SJCRH30 (cell line): Measurements from ENCODE around the gene RANBP10. TPM values are rescaled to one million over a fixed set of nuclear protein-coding genes. Genes with fewer than 3 reads are reported as not detected.

Experiments used
- DNase-seq, 2 experiments: peaks; one replicate each; pipeline ENCODE4 v3.0.0-alpha.2; 2015 to 2020
- H3K27ac ChIP-seq: fragments of 250-450 bp; sonication (Bioruptor Pico); 2 replicates; pipeline ENCODE4 v1.5.1; 2020; ENCODE audit warnings: mild to moderate bottlenecking, moderate library complexity
- H3K27me3 ChIP-seq: fragments of 250-450 bp; sonication (Bioruptor Pico); 2 replicates; pipeline ENCODE4 v1.5.1; 2020; ENCODE audit warnings: mild to moderate bottlenecking, moderate library complexity
- H3K36me3 ChIP-seq: fragments of 250-450 bp; sonication (Bioruptor Pico); 2 replicates; pipeline ENCODE4 v1.5.1; 2020; ENCODE audit warnings: mild to moderate bottlenecking, moderate library complexity
- H3K4me1 ChIP-seq: fragments of 250-450 bp; sonication (Bioruptor Pico); 2 replicates; pipeline ENCODE4 v1.5.1; 2020; ENCODE audit warnings: mild to moderate bottlenecking, moderate library complexity
- H3K4me3 ChIP-seq: fragments of 250-450 bp; sonication (Bioruptor Pico); 2 replicates; pipeline ENCODE4 v1.5.1; 2020; ENCODE audit warnings: mild to moderate bottlenecking, moderate library complexity
- H3K9me3 ChIP-seq: fragments of 250-450 bp; sonication (Bioruptor Pico); replicated peaks from 2 replicates; pipeline ENCODE4 v1.5.1; 2020; ENCODE audit warnings: mild to moderate bottlenecking, moderate library complexity
- total RNA-seq: library from RNA; depleted of rRNA; stranded (reverse); fragments of >200 nt; shearing (Covaris generic); gene quantifications from 2 replicates; pipeline ENCODE4 v1.2.3, GENCODE V29; 2014; rRNA removed

The RANBP10 gene
- total RNA-seq = 3.9 and 4.9 TPM in 2 replicates

GRCh38 chr16:67806428-67807147 lies at the start of gene RANBP10, which contains the start of gene TSNAXIP1:
Gene RANBP10 (minus strand): TSS chr16:67806560. CDS start chr16:67806536, 24 bp downstream.
Gene TSNAXIP1 (plus strand): TSS chr16:67806889. CDS start chr16:67807150, 261 bp downstream.
- peak within 1 kb of the TSS; percentile 75 for H3K4me3 ChIP-seq

GRCh38 chr16:67855789-67856188 lies 49.4 kb upstream of the RANBP10 start:
- no peak overlapping the region for H3K4me3 ChIP-seq
- DNase-seq = no peak
- H3K9me3 ChIP-seq = no peaks in the 10 kb centered on the region
- H3K4me1 ChIP-seq = no peaks in the 10 kb centered on the region
- H3K27me3 ChIP-seq = no peaks in the 10 kb centered on the region
- no peak overlapping the region for H3K27ac ChIP-seq
- H3K36me3 ChIP-seq = peaks cover 3% of the 10 kb centered on the region

More at GRCh38 chr16:67806428-67807147, at the start of gene RANBP10, which contains the start of gene TSNAXIP1:
- H3K36me3 ChIP-seq = no peaks in the 10 kb centered on the region; the same call in 1 of the 2 replicates
- peak within 1 kb of the TSS; percentile 48 for H3K27ac ChIP-seq
- H3K9me3 ChIP-seq = no peaks in the 10 kb centered on the region
- no peaks in the 10 kb centered on the region for H3K4me1 ChIP-seq
- no peaks in the 10 kb centered on the region for H3K27me3 ChIP-seq
- DNase-seq = peak; percentile 95 to 97

- no peaks in the 10 kb centered on the region for H3K36me3 ChIP-seq
Observed at GRCh38 chr16:67853670-67854069, 47.3 kb upstream of the RANBP10 start.

GRCh38 chr16:67848118-67848517 lies 41.8 kb upstream of the RANBP10 start:
- Histone ChIP-seq H3K4me3 (peak overlapping the region; percentile 100), H3K27me3 (no peaks in the 10 kb centered on the region), H3K4me1 (peaks cover 5% of the 10 kb centered on the region; the same call in 1 of the 2 replicates), H3K36me3 (no peaks in the 10 kb centered on the region), H3K9me3 (no peaks in the 10 kb centered on the region), H3K27ac (no peak overlapping the region)
- DNase-seq = no peak

More at GRCh38 chr16:67853670-67854069, 47.3 kb upstream of the RANBP10 start:
- H3K9me3 ChIP-seq = no peaks in the 10 kb centered on the region
- no peak overlapping the region for H3K27ac ChIP-seq
- DNase-seq = no peak
- H3K4me1 ChIP-seq = no peaks in the 10 kb centered on the region
- H3K27me3 ChIP-seq = no peaks in the 10 kb centered on the region
- no peak overlapping the region for H3K4me3 ChIP-seq

GRCh38 chr16:67847064-67847861 lies 40.9 kb upstream of the RANBP10 start, which contains the start of gene CENPT:
Gene CENPT (minus strand): TSS chr16:67847693. CDS start chr16:67833859, 13,834 bp downstream.
- Histone ChIP-seq H3K36me3 (no peaks in the 10 kb centered on the region), H3K4me1 (peaks cover 5% of the 10 kb centered on the region; the same call in 1 of the 2 replicates), H3K27ac (peak within 1 kb of the TSS; percentile 75), H3K27me3 (no peaks in the 10 kb centered on the region), H3K4me3 (peak within 1 kb of the TSS; percentile 100), H3K9me3 (no peaks in the 10 kb centered on the region)
- peak; percentile 18 to 31 for DNase-seq

GRCh38 chr16:67846320-67847063 lies 40.1 kb upstream of the RANBP10 start, which contains the start of gene NUTF2:
Gene NUTF2 (plus strand): TSS chr16:67846933. CDS start chr16:67865131, 18,198 bp downstream.
- DNase-seq = peak; percentile 96 to 97
- Histone ChIP-seq H3K27ac (peak within 1 kb of the TSS; percentile 75), H3K4me1 (peaks cover 5% of the 10 kb centered on the region; the same call in 1 of the 2 replicates), H3K9me3 (no peaks in the 10 kb centered on the region), H3K4me3 (peak within 1 kb of the TSS; percentile 100), H3K27me3 (no peaks in the 10 kb centered on the region), H3K36me3 (no peaks in the 10 kb centered on the region)

GRCh38 chr16:67846063-67846319 lies 39.6 kb upstream of the RANBP10 start:
- no peak for DNase-seq
- Histone ChIP-seq H3K27me3 (no peaks in the 10 kb centered on the region), H3K4me3 (peak overlapping the region; percentile 100), H3K9me3 (no peaks in the 10 kb centered on the region), H3K36me3 (no peaks in the 10 kb centered on the region), H3K4me1 (peaks cover 5% of the 10 kb centered on the region; the same call in 1 of the 2 replicates), H3K27ac (peak overlapping the region; percentile 75)

GRCh38 chr16:67845291-67846062 lies 39.1 kb upstream of the RANBP10 start:
- Histone ChIP-seq H3K9me3 (no peaks in the 10 kb centered on the region), H3K4me3 (peak overlapping the region; percentile 100), H3K36me3 (no peaks in the 10 kb centered on the region), H3K27me3 (no peaks in the 10 kb centered on the region), H3K27ac (peak overlapping the region; percentile 75), H3K4me1 (peaks cover 5% of the 10 kb centered on the region; the same call in 1 of the 2 replicates)
- DNase-seq = no peak

GRCh38 chr16:67844497-67844896 lies 38.1 kb upstream of the RANBP10 start:
- H3K27ac ChIP-seq = no peak overlapping the region
- H3K9me3 ChIP-seq = no peaks in the 10 kb centered on the region
- H3K36me3 ChIP-seq = no peaks in the 10 kb centered on the region
- peaks cover 5% of the 10 kb centered on the region; the same call in 1 of the 2 replicates for H3K4me1 ChIP-seq
- H3K27me3 ChIP-seq = no peaks in the 10 kb centered on the region
- no peak for DNase-seq
- no peak overlapping the region for H3K4me3 ChIP-seq

- DNase-seq = no peak
- H3K4me1 ChIP-seq = peaks cover 5% of the 10 kb centered on the region; the same call in 1 of the 2 replicates
- no peaks in the 10 kb centered on the region for H3K9me3 ChIP-seq
- H3K4me3 ChIP-seq = peak overlapping the region; percentile 88
- H3K27ac ChIP-seq = no peak overlapping the region
- H3K36me3 ChIP-seq = no peaks in the 10 kb centered on the region
- no peaks in the 10 kb centered on the region for H3K27me3 ChIP-seq
Observed at GRCh38 chr16:67843343-67843765, 37.0 kb upstream of the RANBP10 start.

- Histone ChIP-seq H3K9me3 (no peaks in the 10 kb centered on the region), H3K4me1 (peaks cover 5% of the 10 kb centered on the region; the same call in 1 of the 2 replicates), H3K27ac (no peak overlapping the region; the same call in 1 of the 2 replicates), H3K36me3 (no peaks in the 10 kb centered on the region), H3K27me3 (no peaks in the 10 kb centered on the region), H3K4me3 (peak overlapping the region; percentile 88)
- DNase-seq = peak; percentile 40 to 46
Observed at GRCh38 chr16:67842509-67843342, 36.4 kb upstream of the RANBP10 start.

- Histone ChIP-seq H3K36me3 (no peaks in the 10 kb centered on the region), H3K4me3 (peak within 1 kb of the TSS; percentile 88), H3K9me3 (no peaks in the 10 kb centered on the region), H3K4me1 (peaks cover 5% of the 10 kb centered on the region; the same call in 1 of the 2 replicates), H3K27me3 (no peaks in the 10 kb centered on the region), H3K27ac (peak within 1 kb of the TSS; percentile 88)
- peak; percentile 90 to 95 for DNase-seq
Observed at GRCh38 chr16:67841816-67842508, 35.6 kb upstream of the RANBP10 start, which contains the start of gene THAP11. Gene THAP11 (plus strand): TSS chr16:67842320. CDS start chr16:67842555, 235 bp downstream.
